Measurements from ENCODE around the gene MYT1. TPM values are rescaled to one million over a fixed set of nuclear protein-coding genes. Genes with fewer than 3 reads are reported as not detected.
A peak's percentile ranks its signal among the peaks of the same experiment; 100 is the strongest.

MYT1 gene
- total and polyA plus RNA-seq, 2 of the 8 experiments (the other 6 are each of a cell fraction or from before 2014, with no cell fraction given) = 0.63 to 2.0 TPM

GRCh38 chr20:64258071-64258823 lies 94.0 kb downstream of the MYT1 start:
- Histone ChIP-seq H4K5ac (ENCODE audit: insufficient read length, low read depth, low read length) (no peak overlapping the region), H2BK5ac (ENCODE audit: low read depth, low read length) (no peak overlapping the region), H3K18ac (ENCODE audit: extremely low read depth, low read length) (no peak overlapping the region), H3K14ac (ENCODE audit: insufficient read length) (no peak overlapping the region), H4K8ac (ENCODE audit: extremely low read depth, insufficient read depth, low read length) (no peak overlapping the region), H2BK15ac (ENCODE audit: low read length) (no peak overlapping the region), H2BK120ac (replicated peaks; ENCODE audit: low read depth, low read length) (no peak overlapping the region), H3K79me2 (ENCODE audit: control insufficient read depth in 1 of 2, insufficient read depth in 2 of 2, low read length in 2 of 2) (peaks cover 4 to 44% of the 10 kb centered on the region in 2 experiments; a peak in 3 of 4 replicates), H2BK12ac (ENCODE audit: low read depth, low read length) (no peak overlapping the region), H3K23ac (ENCODE audit: insufficient read length) (no peak overlapping the region), H3K4me2 (ENCODE audit: insufficient read depth in 1 of 2, low read depth in 2 of 2, low read length in 2 of 2) (peak overlapping the region in 1 of 2 experiments; percentile 27; a peak in 1 of 4 replicates), H3K9ac (replicated peaks in 1 of 4; ENCODE audit: extremely low read depth in 1 of 4, low read depth in 3 of 4, low read length in 3 of 4) (no peak overlapping the region), H2AK5ac (ENCODE audit: low read depth, low read length) (no peak overlapping the region), H3K23me2 (ENCODE audit: low read depth, low read length) (peaks cover 3% of the 10 kb centered on the region; the same call in 1 of the 2 replicates), H3K27me3 (replicated peaks in 1 of 4; ENCODE audit: control insufficient read depth in 3 of 4, extremely low read depth in 1 of 4, insufficient read depth in 3 of 4, low read length in 3 of 4) (no peaks in the 10 kb centered on the region), H3K4me1 (replicated peaks in 1 of 4; ENCODE audit: control insufficient read depth in 3 of 4, insufficient read depth in 4 of 4, low read length in 3 of 4) (peaks cover 2 to 17% (median 8%) of the 10 kb centered on the region in 4 experiments; a peak in 6 of 7 replicates), H2BK20ac (ENCODE audit: low read length) (no peak overlapping the region), H3K36me3 (ENCODE audit: control insufficient read depth in 2 of 4, insufficient read depth in 4 of 4, low read length in 3 of 4) (peaks cover 0 to 3% (median 0%) of the 10 kb centered on the region in 4 experiments; a peak in 1 of 8 replicates), H2AFZ (ENCODE audit: low read length) (no peak overlapping the region), H3K27ac (ENCODE audit: low read depth, low read length) (no peak overlapping the region), H3K56ac (replicated peaks; ENCODE audit: insufficient read length, low read depth, low read length) (no peak overlapping the region), H3K79me1 (ENCODE audit: low read depth, low read length) (peaks cover 6% of the 10 kb centered on the region), H3K9me3 (ENCODE audit: insufficient read depth in 2 of 2, low read depth in 1 of 2, low read length in 1 of 2) (no peaks in the 10 kb centered on the region), H3K4me3 (ENCODE audit: extremely low read depth in 1 of 4, insufficient read depth in 2 of 4, low read depth in 3 of 4, low read length in 4 of 4) (no peak overlapping the region), H4K91ac (replicated peaks; ENCODE audit: insufficient read length, low read length) (no peak overlapping the region), H3K4ac (replicated peaks; ENCODE audit: insufficient read length, low read depth, low read length) (no peak overlapping the region), H4K20me1 (replicated peaks in 1 of 2; ENCODE audit: control insufficient read depth in 1 of 2, insufficient read depth in 2 of 2, low read length in 2 of 2) (peaks cover 2 to 9% of the 10 kb centered on the region in 2 experiments)
- TF ChIP-seq EGR1 (IDR thresholded peaks at IDR 0.05; ENCODE audit: borderline replicate concordance, low read depth, low read length) (no peak), CTBP2 (IDR thresholded peaks at IDR 0.05; ENCODE audit: borderline replicate concordance, insufficient read depth, insufficient read length, low read length) (no peak), KDM4A (IDR thresholded peaks at IDR 0.05; ENCODE audit: low read depth, low read length, severe bottlenecking) (no peak), SUZ12 (IDR thresholded peaks at IDR 0.05; ENCODE audit: low read length) (no peak), TCF12 (IDR thresholded peaks at IDR 0.05; ENCODE audit: low read depth, low read length) (no peak)
- FAIRE-seq (no peak), DNase-seq (ENCODE audit: low read depth in 1 of 2, low spot score in 2 of 2) (peak in 1 of 2 experiments; percentile 7)
- 93% methylated on average over 9 of the region's 9 CpGs; no CpG with 5 or more reads in 1 of the 2 experiments for WGBS, 2 experiments (ENCODE audit: extremely low coverage in 1 of 2, insufficient coverage in 1 of 2, insufficient read length in 1 of 2, insufficient replicate concordance in 2 of 2, low coverage in 1 of 2, low lambda C conversion rate in 2 of 2, missing lambda C conversion rate in 1 of 2)
- CTCF ChIA-PET (ENCODE audit: partially characterized antibody) = interaction anchor here (0.9 to 6.5 kb wide), 5 partner anchors 27 to 159 kb away, joined by 3 to 41 read pairs (median 3); no protein-coding TSS in a partner anchor
- POLR2A ChIA-PET (ENCODE audit: partially characterized antibody) = no interaction called here

All from H1 (cell line).